ENCODE data around the gene UQCRH.
A peak's percentile ranks its signal among the peaks of the same experiment; 100 is the strongest.
"Not testable (repeated sequence)": the region's sequence is repeated elsewhere in the genome, so short reads cannot be mapped to it uniquely, and the experiment has no call there.

Gene UQCRH

GRCh38 chr1:46355920-46356319, 52.4 kb downstream of the UQCRH start:
- H4K8ac ChIP-seq (ENCODE audit: low read depth, low read length); H3K14ac ChIP-seq (ENCODE audit: low read length); H3K27ac ChIP-seq (replicated peaks; ENCODE audit: low read length); H3K9ac ChIP-seq (ENCODE audit: low read depth, low read length, poor library complexity); H3K4me3 ChIP-seq (ENCODE audit: low read length in 2 of 2); H3K4me1 ChIP-seq (ENCODE audit: control insufficient read depth in 2 of 2, insufficient read depth in 1 of 2, low read depth in 1 of 2, low read length in 2 of 2); H2BK15ac ChIP-seq (ENCODE audit: low read length); H3K4ac ChIP-seq (ENCODE audit: low read length); H3K27me3 ChIP-seq (ENCODE audit: control insufficient read depth in 3 of 3, insufficient read depth in 3 of 3, low read depth in 1 of 3, low read length in 3 of 3); H2AFZ ChIP-seq (ENCODE audit: low read length); H3K79me1 ChIP-seq (ENCODE audit: low read depth, low read length); H4K91ac ChIP-seq (ENCODE audit: low read depth, low read length, poor library complexity); H3K18ac ChIP-seq (ENCODE audit: low read length); H3K9me3 ChIP-seq (replicated peaks in 1 of 2; ENCODE audit: control insufficient read depth in 2 of 2, insufficient read depth in 1 of 2, low read depth in 1 of 2, low read length in 2 of 2); DNase-seq (ENCODE audit: low spot score); H3K23ac ChIP-seq (ENCODE audit: low read depth, low read length, poor library complexity); H3K4me2 ChIP-seq (ENCODE audit: insufficient read depth, low read length, poor library complexity, severe bottlenecking); H2BK5ac ChIP-seq (ENCODE audit: low read length); H2BK12ac ChIP-seq (ENCODE audit: low read length); H2BK120ac ChIP-seq (ENCODE audit: low read depth, low read length); H2AK5ac ChIP-seq (ENCODE audit: low read depth, low read length): not testable (repeated sequence)
- peaks cover 19 to 79% of the 10 kb centered on the region in 2 donors for H3K36me3 ChIP-seq (replicated peaks in 1 of 2; ENCODE audit: control insufficient read depth in 2 of 2, insufficient read depth in 2 of 2, low read length in 2 of 2)
- no CpG with 5 or more reads among the region's 5 CpGs for WGBS, 2 donors (ENCODE audit: extremely low coverage in 2 of 2, insufficient read length in 2 of 2, insufficient replicate concordance in 1 of 2)

DNA sequence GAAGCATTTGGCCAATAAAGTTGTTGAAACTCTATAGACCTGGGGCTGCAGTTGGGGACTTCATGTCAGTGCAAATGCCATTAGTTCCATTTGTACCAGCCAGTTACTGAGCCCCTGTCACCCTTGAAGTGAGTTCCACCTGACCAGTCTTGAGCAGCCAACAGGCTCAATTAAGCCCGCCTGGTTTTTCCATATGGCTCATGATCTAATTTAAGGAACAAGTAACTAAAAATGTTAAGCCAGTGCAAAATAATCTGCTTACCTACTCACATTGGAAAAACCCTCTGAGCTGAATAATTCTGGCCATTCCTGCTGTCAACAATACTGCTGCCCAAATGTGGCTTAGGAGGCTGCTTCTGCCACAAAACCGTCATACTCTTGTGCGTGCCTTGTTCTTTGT, 58.7 kb downstream of the UQCRH start:
- no peak overlapping the region for H2AK5ac ChIP-seq (ENCODE audit: low read depth, low read length)
- H3K14ac ChIP-seq (ENCODE audit: low read length): no peak overlapping the region
- H2AFZ ChIP-seq (ENCODE audit: low read length): no peak overlapping the region
- H4K8ac ChIP-seq (ENCODE audit: low read depth, low read length): no peak overlapping the region
- no peak overlapping the region for H3K4ac ChIP-seq (ENCODE audit: low read length)
- H3K27me3 ChIP-seq (ENCODE audit: control insufficient read depth in 3 of 3, insufficient read depth in 3 of 3, low read depth in 1 of 3, low read length in 3 of 3): no peaks in the 10 kb centered on the region
- peaks cover 0 to 11% of the 10 kb centered on the region in 2 donors for H3K4me1 ChIP-seq (ENCODE audit: control insufficient read depth in 2 of 2, insufficient read depth in 1 of 2, low read depth in 1 of 2, low read length in 2 of 2)
- no peaks in the 10 kb centered on the region for H3K9me3 ChIP-seq (replicated peaks in 1 of 2; ENCODE audit: control insufficient read depth in 2 of 2, insufficient read depth in 1 of 2, low read depth in 1 of 2, low read length in 2 of 2)
- H4K91ac ChIP-seq (ENCODE audit: low read depth, low read length, poor library complexity): no peak overlapping the region
- H3K18ac ChIP-seq (ENCODE audit: low read length): no peak overlapping the region
- H2BK12ac ChIP-seq (ENCODE audit: low read length): no peak overlapping the region
- WGBS, 2 donors (ENCODE audit: extremely low coverage in 2 of 2, insufficient read length in 2 of 2, insufficient replicate concordance in 1 of 2): no CpG with 5 or more reads among the region's 3 CpGs
- no peak for DNase-seq (ENCODE audit: low spot score)
- H3K4me3 ChIP-seq (ENCODE audit: low read length in 2 of 2): no peak overlapping the region
- peak overlapping the region; percentile 7 for H3K27ac ChIP-seq (replicated peaks; ENCODE audit: low read length)
- H2BK15ac ChIP-seq (ENCODE audit: low read length): no peak overlapping the region
- H2BK5ac ChIP-seq (ENCODE audit: low read length): no peak overlapping the region
- no peak overlapping the region for H3K9ac ChIP-seq (ENCODE audit: low read depth, low read length, poor library complexity)
- no peak overlapping the region for H3K23ac ChIP-seq (ENCODE audit: low read depth, low read length, poor library complexity)
- no peak overlapping the region for H3K4me2 ChIP-seq (ENCODE audit: insufficient read depth, low read length, poor library complexity, severe bottlenecking)
- H2BK120ac ChIP-seq (ENCODE audit: low read depth, low read length): no peak overlapping the region
- H3K79me1 ChIP-seq (ENCODE audit: low read depth, low read length): no peaks in the 10 kb centered on the region
- H3K36me3 ChIP-seq (replicated peaks in 1 of 2; ENCODE audit: control insufficient read depth in 2 of 2, insufficient read depth in 2 of 2, low read length in 2 of 2): peaks cover 13 to 85% of the 10 kb centered on the region in 2 donors

- no peak overlapping the region for H2BK12ac ChIP-seq (ENCODE audit: low read length)
- no peak overlapping the region for H3K4me2 ChIP-seq (ENCODE audit: insufficient read depth, low read length, poor library complexity, severe bottlenecking)
- H3K27ac ChIP-seq (replicated peaks; ENCODE audit: low read length): no peak overlapping the region
- H3K23ac ChIP-seq (ENCODE audit: low read depth, low read length, poor library complexity): no peak overlapping the region
- no peak overlapping the region for H4K8ac ChIP-seq (ENCODE audit: low read depth, low read length)
- H3K36me3 ChIP-seq (replicated peaks in 1 of 2; ENCODE audit: control insufficient read depth in 2 of 2, insufficient read depth in 2 of 2, low read length in 2 of 2): peaks cover 14 to 86% of the 10 kb centered on the region in 2 donors
- H3K18ac ChIP-seq (ENCODE audit: low read length): no peak overlapping the region
- no peak overlapping the region for H3K14ac ChIP-seq (ENCODE audit: low read length)
- H3K9ac ChIP-seq (ENCODE audit: low read depth, low read length, poor library complexity): no peak overlapping the region
- H3K27me3 ChIP-seq (ENCODE audit: control insufficient read depth in 3 of 3, insufficient read depth in 3 of 3, low read depth in 1 of 3, low read length in 3 of 3): no peaks in the 10 kb centered on the region
- no peak for DNase-seq (ENCODE audit: low spot score)
- H3K4me3 ChIP-seq (ENCODE audit: low read length in 2 of 2): no peak overlapping the region
- H3K9me3 ChIP-seq (replicated peaks in 1 of 2; ENCODE audit: control insufficient read depth in 2 of 2, insufficient read depth in 1 of 2, low read depth in 1 of 2, low read length in 2 of 2): no peaks in the 10 kb centered on the region
- no peak overlapping the region for H2AK5ac ChIP-seq (ENCODE audit: low read depth, low read length)
- H4K91ac ChIP-seq (ENCODE audit: low read depth, low read length, poor library complexity): no peak overlapping the region
- peaks cover 0 to 11% of the 10 kb centered on the region in 2 donors for H3K4me1 ChIP-seq (ENCODE audit: control insufficient read depth in 2 of 2, insufficient read depth in 1 of 2, low read depth in 1 of 2, low read length in 2 of 2)
- no CpG with 5 or more reads among the region's 5 CpGs for WGBS, 2 donors (ENCODE audit: extremely low coverage in 2 of 2, insufficient read length in 2 of 2, insufficient replicate concordance in 1 of 2)
- H2BK5ac ChIP-seq (ENCODE audit: low read length): no peak overlapping the region
- no peak overlapping the region for H2AFZ ChIP-seq (ENCODE audit: low read length)
- no peak overlapping the region for H3K4ac ChIP-seq (ENCODE audit: low read length)
- no peak overlapping the region for H2BK120ac ChIP-seq (ENCODE audit: low read depth, low read length)
- no peak overlapping the region for H2BK15ac ChIP-seq (ENCODE audit: low read length)
- H3K79me1 ChIP-seq (ENCODE audit: low read depth, low read length): no peaks in the 10 kb centered on the region
Measured at GRCh38 chr1:46363121-46363520, 59.6 kb downstream of the UQCRH start.

DNA sequence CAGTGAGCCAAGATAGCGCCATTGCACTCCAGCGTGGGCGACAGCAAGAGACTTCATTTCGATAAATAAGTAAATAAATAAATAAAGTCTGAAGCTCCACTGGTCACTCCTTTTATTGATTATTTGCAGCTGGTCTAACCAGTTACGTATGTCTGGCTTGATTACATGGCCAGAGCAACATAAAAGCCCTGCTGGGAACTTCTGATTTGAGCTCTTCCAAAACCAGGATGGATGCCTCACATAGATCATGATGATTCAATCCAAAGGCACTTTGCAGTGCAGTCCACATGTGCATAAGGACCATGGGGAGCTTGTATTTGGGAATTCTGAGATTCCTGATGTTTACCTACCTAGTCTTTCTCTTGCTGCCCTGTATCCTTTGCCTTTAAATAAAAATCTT, 61.1 kb downstream of the UQCRH start:
- H3K79me1 ChIP-seq (ENCODE audit: low read depth, low read length): no peaks in the 10 kb centered on the region
- no peak overlapping the region for H2BK12ac ChIP-seq (ENCODE audit: low read length)
- no peak overlapping the region for H3K14ac ChIP-seq (ENCODE audit: low read length)
- no peaks in the 10 kb centered on the region for H3K9me3 ChIP-seq (replicated peaks in 1 of 2; ENCODE audit: control insufficient read depth in 2 of 2, insufficient read depth in 1 of 2, low read depth in 1 of 2, low read length in 2 of 2)
- H2AFZ ChIP-seq (ENCODE audit: low read length): no peak overlapping the region
- no peak overlapping the region for H2BK120ac ChIP-seq (ENCODE audit: low read depth, low read length)
- no peak overlapping the region for H3K23ac ChIP-seq (ENCODE audit: low read depth, low read length, poor library complexity)
- no peak overlapping the region for H2AK5ac ChIP-seq (ENCODE audit: low read depth, low read length)
- H3K18ac ChIP-seq (ENCODE audit: low read length): no peak overlapping the region
- DNase-seq (ENCODE audit: low spot score): no peak
- H3K27ac ChIP-seq (replicated peaks; ENCODE audit: low read length): no peak overlapping the region
- H2BK5ac ChIP-seq (ENCODE audit: low read length): no peak overlapping the region
- H3K9ac ChIP-seq (ENCODE audit: low read depth, low read length, poor library complexity): no peak overlapping the region
- no peaks in the 10 kb centered on the region for H3K27me3 ChIP-seq (ENCODE audit: control insufficient read depth in 3 of 3, insufficient read depth in 3 of 3, low read depth in 1 of 3, low read length in 3 of 3)
- H3K4ac ChIP-seq (ENCODE audit: low read length): no peak overlapping the region
- H3K4me3 ChIP-seq (ENCODE audit: low read length in 2 of 2): no peak overlapping the region
- H3K4me1 ChIP-seq (ENCODE audit: control insufficient read depth in 2 of 2, insufficient read depth in 1 of 2, low read depth in 1 of 2, low read length in 2 of 2): peaks cover 0 to 11% of the 10 kb centered on the region in 2 donors
- no peak overlapping the region for H4K91ac ChIP-seq (ENCODE audit: low read depth, low read length, poor library complexity)
- WGBS, 2 donors (ENCODE audit: extremely low coverage in 2 of 2, insufficient read length in 2 of 2, insufficient replicate concordance in 1 of 2): no CpG with 5 or more reads among the region's 5 CpGs
- H3K4me2 ChIP-seq (ENCODE audit: insufficient read depth, low read length, poor library complexity, severe bottlenecking): no peak overlapping the region
- peaks cover 18 to 88% of the 10 kb centered on the region in 2 donors for H3K36me3 ChIP-seq (replicated peaks in 1 of 2; ENCODE audit: control insufficient read depth in 2 of 2, insufficient read depth in 2 of 2, low read length in 2 of 2)
- H4K8ac ChIP-seq (ENCODE audit: low read depth, low read length): no peak overlapping the region
- no peak overlapping the region for H2BK15ac ChIP-seq (ENCODE audit: low read length)
